ENCODE data around the gene CDC37. TPM values are rescaled to one million over a fixed set of nuclear protein-coding genes. Genes with fewer than 3 reads are reported as not detected.

Gene CDC37
- total RNA-seq, 1 experiment from 2014 or later = 260 TPM

MicroRNA genes within 50 kb of the gene (microRNA counts, 767-probe panel; counts per million panel counts)
- microRNA hsa-miR-1181 = not detected

Small RNAs within 50 kb of the gene (microRNA-seq; reads per million reads assigned to microRNA genes)
- not detected for gene MIR1181 (ENCODE audit: borderline number of aligned reads)

Other genes with a start within 250 kb of the CDC37 start
- gene DNMT1, start 208.6 kb downstream of the CDC37 start, total RNA-seq (2021; ENCODE audit: unreplicated experiment) = 235 TPM
- 6.1 TPM for gene S1PR2, start 172.2 kb downstream of the CDC37 start, total RNA-seq (2021; ENCODE audit: unreplicated experiment)
- gene MRPL4, start 151.3 kb downstream of the CDC37 start, total RNA-seq (2021; ENCODE audit: unreplicated experiment) = 146 TPM
- 5.0 TPM for gene ICAM1, start 132.4 kb downstream of the CDC37 start, total RNA-seq (2021; ENCODE audit: unreplicated experiment)
- gene ICAM4, start 116.6 kb downstream of the CDC37 start, total RNA-seq (2021; ENCODE audit: unreplicated experiment) = not detected
- 53.9 TPM for gene ICAM5, start 113.6 kb downstream of the CDC37 start, total RNA-seq (2021; ENCODE audit: unreplicated experiment)
- 5.0 TPM for gene ZGLP1, start 93.7 kb downstream of the CDC37 start, total RNA-seq (2021; ENCODE audit: unreplicated experiment)
- gene FDX2, start 87.5 kb downstream of the CDC37 start, total RNA-seq (2021; ENCODE audit: unreplicated experiment) = 21.0 TPM
- gene RAVER1, start 70.0 kb downstream of the CDC37 start, total RNA-seq (2021; ENCODE audit: unreplicated experiment) = 71.0 TPM
- gene ICAM3, start 63.9 kb downstream of the CDC37 start, total RNA-seq (2021; ENCODE audit: unreplicated experiment) = 8.3 TPM
- 110 TPM for gene TYK2, start 23.0 kb downstream of the CDC37 start, total RNA-seq (2021; ENCODE audit: unreplicated experiment)
- gene PDE4A, start 17.0 kb upstream of the CDC37 start, total RNA-seq (2021; ENCODE audit: unreplicated experiment) = 33.7 TPM
- 75.2 TPM for gene KEAP1, start 99.8 kb upstream of the CDC37 start, total RNA-seq (2021; ENCODE audit: unreplicated experiment)
- 4.4 TPM for gene S1PR5, start 113.9 kb upstream of the CDC37 start, total RNA-seq (2021; ENCODE audit: unreplicated experiment)
- 45.4 TPM for gene ATG4D, start 140.4 kb upstream of the CDC37 start, total RNA-seq (2021; ENCODE audit: unreplicated experiment)
- 44.0 TPM for gene KRI1, start 162.5 kb upstream of the CDC37 start, total RNA-seq (2021; ENCODE audit: unreplicated experiment)
- gene CDKN2D, start 165.4 kb upstream of the CDC37 start, total RNA-seq (2021; ENCODE audit: unreplicated experiment) = 13.8 TPM
- gene AP1M2, start 183.8 kb upstream of the CDC37 start, total RNA-seq (2021; ENCODE audit: unreplicated experiment) = 111 TPM
- gene SLC44A2, start 222.0 kb upstream of the CDC37 start, total RNA-seq (2021; ENCODE audit: unreplicated experiment) = 90.9 TPM